H9 (cell line): ENCODE data around the gene TBC1D22A. TPM values are rescaled to one million over a fixed set of nuclear protein-coding genes. Genes with fewer than 3 reads are reported as not detected.

Experiments used
- DNase-seq: peaks from one replicate; pipeline ENCODE4 v3.0.0-alpha.2; 2017
- H2AFZ ChIP-seq: one replicate; pipeline ENCODE4 v1.6.1; 2013; ENCODE audit warnings: mild to moderate bottlenecking, low read length, control low read depth, moderate library complexity
- H2AK5ac ChIP-seq: 2 replicates; pipeline ENCODE4 v1.6.1; 2013; ENCODE audit warnings: low read length, control low read depth, mixed read lengths; ENCODE audit not compliant: insufficient read length
- H2BK120ac ChIP-seq: one replicate; pipeline ENCODE4 v1.6.1; 2013; ENCODE audit warnings: low read depth, mild to moderate bottlenecking, low read length, control low read depth, inconsistent platforms; ENCODE audit not compliant: poor library complexity, severe bottlenecking
- H2BK12ac ChIP-seq: 2 replicates; pipeline ENCODE4 v1.6.1; 2013; ENCODE audit warnings: low read length, control low read depth, mixed read lengths, low read depth; ENCODE audit not compliant: insufficient read length
- H2BK15ac ChIP-seq: 2 replicates; pipeline ENCODE4 v1.6.1; 2013; ENCODE audit warnings: low read depth, low read length, control low read depth
- H2BK20ac ChIP-seq: one replicate; pipeline ENCODE4 v1.6.1; 2013; ENCODE audit warnings: low read depth, mild to moderate bottlenecking, low read length, control low read depth, inconsistent platforms; ENCODE audit not compliant: poor library complexity, severe bottlenecking
- H2BK5ac ChIP-seq: 2 replicates; pipeline ENCODE4 v1.6.1; 2013; ENCODE audit warnings: low read length, control low read depth, mixed read lengths; ENCODE audit not compliant: insufficient read length
- H3K14ac ChIP-seq: 2 replicates; pipeline ENCODE4 v1.6.1; 2013; ENCODE audit warnings: low read length, control low read depth; ENCODE audit not compliant: insufficient read depth
- H3K18ac ChIP-seq: 2 replicates; pipeline ENCODE4 v1.6.1; 2013; ENCODE audit warnings: low read depth, mild to moderate bottlenecking, mixed read lengths, low read length, control low read depth; ENCODE audit not compliant: insufficient read length
- H3K23ac ChIP-seq: 2 replicates; pipeline ENCODE4 v1.6.1; 2013; ENCODE audit warnings: low read length, control low read depth, mixed read lengths, low read depth; ENCODE audit not compliant: insufficient read length
- H3K23me2 ChIP-seq: 2 replicates; pipeline ENCODE4 v1.6.1; 2013; ENCODE audit warnings: low read depth, mild to moderate bottlenecking, mixed read lengths, low read length, control low read depth; ENCODE audit not compliant: insufficient read length, poor library complexity, severe bottlenecking
- H3K27ac ChIP-seq: 2 replicates; pipeline ENCODE4 v1.5.1; 2013; ENCODE audit warnings: low read length, control low read depth, mixed read lengths, low read depth; ENCODE audit not compliant: insufficient read length
- H3K27me3 ChIP-seq: 2 replicates; pipeline ENCODE4 v1.6.1; 2013; ENCODE audit warnings: low read length, control low read depth, inconsistent platforms; ENCODE audit not compliant: insufficient read depth
- H3K4ac ChIP-seq: 2 replicates; pipeline ENCODE4 v1.6.1; 2013; ENCODE audit warnings: low read depth, mild to moderate bottlenecking, control low read depth, inconsistent platforms, low read length, moderate library complexity
- H3K4me1 ChIP-seq: 2 replicates; pipeline ENCODE4 v1.6.1; 2013; ENCODE audit warnings: low read length, control low read depth, inconsistent platforms; ENCODE audit not compliant: insufficient read depth
- H3K4me2 ChIP-seq: 2 replicates; pipeline ENCODE4 v1.6.1; 2013; ENCODE audit warnings: low read length, control low read depth, mixed read lengths; ENCODE audit not compliant: insufficient read length, insufficient read depth
- H3K56ac ChIP-seq: 2 replicates; pipeline ENCODE4 v1.6.1; 2013; ENCODE audit warnings: low read depth, mild to moderate bottlenecking, mixed read lengths, low read length, control low read depth; ENCODE audit not compliant: insufficient read length
- H3K79me1 ChIP-seq: 2 replicates; pipeline ENCODE4 v1.6.1; 2013; ENCODE audit warnings: low read depth, mild to moderate bottlenecking, moderate library complexity, low read length, control low read depth, inconsistent platforms; ENCODE audit not compliant: insufficient read depth, poor library complexity, severe bottlenecking
- H3K79me2 ChIP-seq: 2 replicates; pipeline ENCODE4 v1.6.1; 2013; ENCODE audit warnings: low read length, control low read depth, inconsistent platforms; ENCODE audit not compliant: insufficient read depth
- H3K9ac ChIP-seq: 2 replicates; pipeline ENCODE4 v1.6.1; 2013; ENCODE audit warnings: low read length, control low read depth, mixed read lengths; ENCODE audit not compliant: insufficient read length; ENCODE audit errors: extremely low read depth
- H3K9me3 ChIP-seq: one replicate; pipeline ENCODE4 v1.6.1; 2013; ENCODE audit warnings: low read depth, low read length, inconsistent platforms; ENCODE audit not compliant: control insufficient read depth
- H3T11ph ChIP-seq: one replicate; pipeline ENCODE4 v1.6.1; 2013; ENCODE audit warnings: mild to moderate bottlenecking, low read length, control low read depth, inconsistent platforms
- H4K20me1 ChIP-seq: one replicate; pipeline ENCODE4 v1.6.1; 2013; ENCODE audit not compliant: control insufficient read depth, insufficient read length, insufficient read depth
- H4K5ac ChIP-seq: 2 replicates; pipeline ENCODE4 v1.6.1; 2013; ENCODE audit warnings: low read depth, mild to moderate bottlenecking, mixed read lengths, low read length, control low read depth; ENCODE audit not compliant: insufficient read length
- H4K8ac ChIP-seq: replicated peaks from 2 replicates; pipeline ENCODE4 v1.6.1; 2013; ENCODE audit warnings: low read length, control low read depth, mixed read lengths, low read depth; ENCODE audit not compliant: insufficient read length
- H4K91ac ChIP-seq: 2 replicates; pipeline ENCODE4 v1.6.1; 2013; ENCODE audit warnings: low read depth, mild to moderate bottlenecking, moderate library complexity, mixed read lengths, low read length, control low read depth; ENCODE audit not compliant: insufficient read length
- H3K27ac Mint-ChIP-seq, 3 experiments: 2 replicates in 2 of 3; 3 replicates in 1 of 3; pipeline ENCODE4 v1.8.0; 2020 to 2021; ENCODE audit warnings: mixed read lengths in 3 of 3, mild to moderate bottlenecking in 1 of 3, moderate library complexity in 1 of 3
- H3K27me3 Mint-ChIP-seq: 2 replicates; pipeline ENCODE4 v1.8.0; 2021; ENCODE audit warnings: low read depth, mild to moderate bottlenecking, moderate library complexity, mixed read lengths
- H3K36me3 Mint-ChIP-seq, 3 experiments: 2 replicates in 2 of 3; 3 replicates in 1 of 3; pipeline ENCODE4 v1.8.0; 2020 to 2021; ENCODE audit warnings: low read depth in 3 of 3, mixed read lengths in 3 of 3; ENCODE audit not compliant: insufficient read depth in 1 of 3
- H3K4me1 Mint-ChIP-seq, 2 experiments: 2 replicates each; pipeline ENCODE4 v1.8.0; 2020; ENCODE audit warnings: mixed read lengths in 2 of 2
- H3K4me3 Mint-ChIP-seq, 2 experiments: 2 replicates in 1 of 2; 3 replicates in 1 of 2; pipeline ENCODE4 v1.8.0; 2020 to 2021; ENCODE audit warnings: mild to moderate bottlenecking in 2 of 2, mixed read lengths in 2 of 2, moderate library complexity in 1 of 2
- H3K9me3 Mint-ChIP-seq, 2 experiments: 2 replicates in 1 of 2; 3 replicates in 1 of 2; pipeline ENCODE4 v1.8.0; 2020; ENCODE audit warnings: mild to moderate bottlenecking in 2 of 2, mixed read lengths in 2 of 2, moderate library complexity in 1 of 2
- CTCF ChIP-seq: fragments of 200-600 bp; sonication (generic); conservative IDR thresholded peaks from 3 replicates; pipeline ENCODE4 v1.8.0; 2021; ENCODE audit warnings: antibody characterized with exemption, mild to moderate bottlenecking
- WGBS: extraction: QIAGEN DNeasy Blood & Tissue Kit; methylation state at CpG from one replicate; pipeline ENCODE4 v1.1.7; 2013; ENCODE audit warnings: missing lambda C conversion rate, low lambda C conversion rate, mixed read lengths; ENCODE audit not compliant: insufficient read length; ENCODE audit errors: extremely low coverage; 5-methylcytosine and 5-hydroxymethylcytosine counted together
- total RNA-seq: library from RNA; stranded (reverse); gene quantifications from 2 replicates; pipeline ENCODE4 v1.2.1, GENCODE V29; 2021

TBC1D22A gene
- total RNA-seq, 1 experiment from 2014 or later: 20.8 TPM

DNA sequence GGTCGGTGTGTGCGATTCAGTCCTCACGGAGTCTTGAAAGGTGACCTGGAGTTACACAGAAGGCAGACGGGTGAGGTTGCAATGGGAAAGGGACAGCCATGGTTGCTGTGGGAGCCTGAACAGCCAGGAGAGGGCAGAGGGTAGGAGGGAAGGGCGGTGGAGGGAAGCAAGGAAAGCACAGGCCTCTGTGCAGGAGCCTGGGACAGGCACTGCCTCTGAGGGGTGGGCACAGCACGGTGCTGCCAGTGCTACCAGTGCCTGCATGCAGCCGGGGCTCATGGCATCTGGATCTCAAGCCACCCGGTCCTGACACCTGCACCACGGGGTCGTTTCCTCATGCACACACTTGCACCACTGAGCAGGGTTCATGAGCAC, 401.0 kb downstream of the TBC1D22A start:
- no peak overlapping the region for H2BK120ac ChIP-seq
- TF ChIP-seq CTCF: no peak
- no peak overlapping the region for H3K23ac ChIP-seq
- WGBS: no CpG with 5 or more reads among the region's 10 CpGs
- peaks cover 3% of the 10 kb centered on the region for H4K20me1 ChIP-seq
- no peak overlapping the region for H2BK15ac ChIP-seq
- H3K27ac Mint-ChIP-seq: peak overlapping the region in 1 of 3 experiments; percentile 81; a peak in 2 of 7 replicates
- H4K91ac ChIP-seq: no peak overlapping the region
- no peak overlapping the region for H2BK12ac ChIP-seq
- H3K18ac ChIP-seq: no peak overlapping the region
- H3K4me1 ChIP-seq: no peaks in the 10 kb centered on the region
- H3K4ac ChIP-seq: no peak overlapping the region
- H3K36me3 Mint-ChIP-seq: peaks cover 9 to 12% (median 9%) of the 10 kb centered on the region in 3 experiments; a peak in 6 of 7 replicates
- H3K27me3 ChIP-seq: no peaks in the 10 kb centered on the region
- H3K79me2 ChIP-seq: no peaks in the 10 kb centered on the region
- no peaks in the 10 kb centered on the region for H3K79me1 ChIP-seq
- no peak overlapping the region for H3T11ph ChIP-seq
- H3K4me3 Mint-ChIP-seq: no peak overlapping the region
- H3K9me3 Mint-ChIP-seq: peaks cover 6 to 10% of the 10 kb centered on the region in 2 experiments
- H3K27me3 Mint-ChIP-seq: peaks cover 2% of the 10 kb centered on the region; the same call in 1 of the 2 replicates
- no peak overlapping the region for H2BK5ac ChIP-seq
- no peak overlapping the region for H3K27ac ChIP-seq
- peak; percentile 17 for DNase-seq
- no peak overlapping the region for H4K8ac ChIP-seq
- peaks cover 3% of the 10 kb centered on the region for H3K23me2 ChIP-seq
- H3K9ac ChIP-seq: no peak overlapping the region
- H2AFZ ChIP-seq: no peak overlapping the region
- no peak overlapping the region for H3K56ac ChIP-seq
- H3K4me1 Mint-ChIP-seq: 0 out of 4 replicates have a peak, but pooled peaks cover 0 to 3% of the 10 kb centered on the region in 2 experiments
- no peak overlapping the region for H2AK5ac ChIP-seq
- H3K4me2 ChIP-seq: no peak overlapping the region
- H3K9me3 ChIP-seq: peaks cover 9% of the 10 kb centered on the region
- peak overlapping the region; percentile 33; the same call in 1 of the 2 replicates for H3K14ac ChIP-seq
- H2BK20ac ChIP-seq: no peak overlapping the region
- H4K5ac ChIP-seq: no peak overlapping the region
